HepG2 (cell line): ENCODE measurements around the gene SLC35A2. TPM values are rescaled to one million over a fixed set of nuclear protein-coding genes. Genes with fewer than 3 reads are reported as not detected.

ENCODE experiments used
- ARID4A ChIP-seq: sonication (generic); formaldehyde crosslinking; IDR thresholded peaks from 2 replicates; pipeline ENCODE4 v1.5.0; 2020; ENCODE audit warnings: mild to moderate bottlenecking, missing genetic modification reagents, borderline replicate concordance
- BCL3 ChIP-seq: sonication (generic); formaldehyde crosslinking; IDR thresholded peaks from 2 replicates; pipeline ENCODE4 v1.5.1; 2020; ENCODE audit warnings: mild to moderate bottlenecking, missing genetic modification reagents, moderate library complexity
- CREM ChIP-seq, 2 experiments: sonication (generic) in 1 of 2; formaldehyde crosslinking in 1 of 2; IDR thresholded peaks; 2 replicates each; pipeline versions ENCODE4 v1.4.0 to v1.6.1; 2016 to 2020; ENCODE audit warnings: antibody characterized with exemption in 1 of 2, mild to moderate bottlenecking in 1 of 2, missing genetic modification reagents in 1 of 2
- GFI1 ChIP-seq: sonication (generic); formaldehyde crosslinking; IDR thresholded peaks from 2 replicates; pipeline ENCODE4 v1.5.0; 2020; ENCODE audit warnings: missing genetic modification reagents, mild to moderate bottlenecking, borderline replicate concordance
- HDAC2 ChIP-seq: sonication (generic); formaldehyde crosslinking; IDR thresholded peaks from 2 replicates; pipeline ENCODE4 v1.4.0; 2020; ENCODE audit warnings: missing genetic modification reagents
- JUNB ChIP-seq: sonication (generic); formaldehyde crosslinking; IDR thresholded peaks from 2 replicates; pipeline ENCODE4 v1.8.0; 2022; ENCODE audit warnings: missing genetic modification reagents, mild to moderate bottlenecking, borderline replicate concordance
- MXD1 ChIP-seq: sonication (generic); formaldehyde crosslinking; IDR thresholded peaks from 2 replicates; pipeline ENCODE4 v1.4.0; 2020; ENCODE audit warnings: mild to moderate bottlenecking, missing genetic modification reagents
- NR2F6 ChIP-seq, 2 experiments: IDR thresholded peaks; 2 replicates each; pipeline ENCODE4 v1.6.1; 2016; ENCODE audit warnings: antibody characterized with exemption in 1 of 2, mild to moderate bottlenecking in 1 of 2
- PATZ1 ChIP-seq: sonication (generic); formaldehyde crosslinking; IDR thresholded peaks from 2 replicates; pipeline ENCODE4 v1.4.0; 2020; ENCODE audit warnings: missing genetic modification reagents
- YEATS4 ChIP-seq: sonication (generic); formaldehyde crosslinking; IDR thresholded peaks from 2 replicates; pipeline ENCODE4 v1.4.0; 2020; ENCODE audit warnings: missing genetic modification reagents, borderline replicate concordance
- ZFP36L1 ChIP-seq: sonication (generic); formaldehyde crosslinking; IDR thresholded peaks from 2 replicates; pipeline ENCODE4 v1.8.0; 2022; ENCODE audit warnings: mild to moderate bottlenecking, missing genetic modification reagents, moderate library complexity
- ZFX ChIP-seq: sonication (generic); formaldehyde crosslinking; IDR thresholded peaks from 2 replicates; pipeline ENCODE4 v1.4.0; 2020; ENCODE audit warnings: mild to moderate bottlenecking, low read depth, missing genetic modification reagents, moderate library complexity
- ZNF180 ChIP-seq: sonication (generic); formaldehyde crosslinking; IDR thresholded peaks from 2 replicates; pipeline ENCODE4 v1.4.0; 2020; ENCODE audit warnings: low read depth, missing genetic modification reagents, borderline replicate concordance
- polyA plus RNA-seq, 8 experiments: library from polyadenylated mRNA; depleted of rRNA in 3 of 8; stranded (reverse) in 7 of 8; unstranded in 1 of 8; fragments of >200 nt; fragmentation: Illumina TruSeq in 4 of 8; extraction: Trizol in 4 of 8; gene quantifications; 2 replicates each; pipeline versions ENCODE4 v1.2.1 to v1.2.3, GENCODE V29; 2011 to 2016; ENCODE audit warnings: low read depth in 4 of 8, missing spikeins in 1 of 8, mixed read lengths in 1 of 8; ENCODE audit not compliant: insufficient read depth in 1 of 8
- total RNA-seq, 5 experiments: library from RNA; depleted of rRNA; stranded (reverse); fragments of >200 nt; fragmentation: Illumina TruSeq; extraction: Trizol; gene quantifications; 2 replicates each; pipeline ENCODE4 v1.2.3, GENCODE V29; 2016; ENCODE audit warnings: low read depth in 1 of 5

SLC35A2 gene
- total and polyA plus RNA-seq, 2 of the 13 experiments (the other 11 are each of a cell fraction or from before 2014, with no cell fraction given) = 32.1 to 40.8 TPM

GRCh38 chrX:48911412-48912182, at the start of gene SLC35A2 (continued):
- TF ChIP-seq HDAC2 (CRISPR knock-in tag) (peak; percentile 35; the same call in 1 of the 2 replicates), ZFX (CRISPR knock-in tag) (0 out of 2 replicates have a peak, but pooled peaks have one; percentile 22), GFI1 (0 out of 2 replicates have a peak, but pooled peaks have one; percentile 33), MXD1 (CRISPR knock-in tag) (peak; percentile 55; the same call in 1 of the 2 replicates), ZFP36L1 (CRISPR knock-in tag) (0 out of 2 replicates have a peak, but pooled peaks have one; percentile 47), ZNF180 (CRISPR knock-in tag) (no peak), PATZ1 (0 out of 2 replicates have a peak, but pooled peaks have one; percentile 18), NR2F6 (IDR thresholded peaks at IDR 0.05) (0 out of 2 replicates have a peak, but pooled peaks have one; percentile 32), NR2F6 (CRISPR knock-in tag; IDR thresholded peaks at IDR 0.05) (0 out of 2 replicates have a peak, but pooled peaks have one; percentile 8), CREM (IDR thresholded peaks at IDR 0.05) (peak; percentile 84), CREM (CRISPR knock-in tag; IDR thresholded peaks at IDR 0.05) (no peak), JUNB (CRISPR knock-in tag) (peak; percentile 18; the same call in 1 of the 2 replicates), ARID4A (CRISPR knock-in tag) (peak; percentile 89), YEATS4 (peak; percentile 50; the same call in 1 of the 2 replicates), BCL3 (no peak)
